ENCODE results near the gene TIA1.

DNA sequence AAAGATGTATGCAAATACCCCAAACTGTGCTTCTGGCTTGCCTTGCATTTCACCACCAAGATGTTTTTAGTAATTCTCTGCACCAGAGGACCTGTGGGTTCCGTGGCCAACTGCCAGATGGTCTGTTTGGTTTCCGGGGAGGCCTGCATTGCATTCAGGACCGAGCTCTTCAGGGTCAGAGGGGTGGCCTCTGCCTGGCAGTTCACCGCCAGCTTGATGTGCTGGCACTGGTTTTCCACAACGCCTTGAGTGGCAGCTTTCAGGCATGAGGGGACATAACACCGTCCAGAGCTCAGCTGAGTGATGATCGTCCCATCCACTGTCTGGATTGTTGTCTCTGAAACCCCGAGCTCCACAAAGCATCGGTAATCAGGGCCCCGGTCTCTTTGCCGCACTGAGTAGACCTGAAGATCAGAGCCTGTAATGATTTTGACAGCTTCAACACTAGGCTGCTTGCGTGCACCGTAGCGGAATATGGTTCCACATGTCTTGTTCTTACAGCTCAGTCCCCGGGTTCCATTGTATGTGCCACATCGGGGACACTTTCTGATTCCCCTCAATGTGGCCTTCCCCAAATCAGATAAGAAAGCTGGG is 67.0 kb downstream of the TIA1 start:
- no peak for TF ChIP-seq POLR2A (IDR thresholded peaks at IDR 0.05; ENCODE audit: low read length)
- TF ChIP-seq GATA1 (IDR thresholded peaks at IDR 0.05; ENCODE audit: low read depth, low read length): no peak
